Panc1 (cell line): ENCODE measurements around the gene ISG20L2. TPM values are rescaled to one million over a fixed set of nuclear protein-coding genes. Genes with fewer than 3 reads are reported as not detected.

Experiments
- ATAC-seq: fragments of 200-7000 bp; cut with Tn5 transposase; 2 replicates; pipeline ENCODE4 v1.9.1; 2020; ENCODE audit warnings: mild to moderate bottlenecking, moderate library complexity
- BruUV-seq: library from RNA; stranded (reverse); fragments of 400-500 nt; replicated peaks from 2 replicates; lab custom pipeline; 2021; lab: Mats Ljungman, UMichigan
- CTCF ChIA-PET: fragments of 300-600 bp; sonication (Branson Sonifier 250); formaldehyde crosslinking; loops from one replicate; lab custom pipeline; 2022; ENCODE audit warnings: antibody characterized with exemption; lab: Charles Lee
- POLR2A ChIA-PET: fragments of 300-600 bp; sonication (Branson Sonifier 250); formaldehyde crosslinking; loops from one replicate; lab custom pipeline; 2022; ENCODE audit warnings: antibody characterized with exemption; lab: Charles Lee
- DNase-seq: peaks from one replicate; pipeline ENCODE4 v3.0.0-alpha.2; 2010; ENCODE audit warnings: low read depth, low spot score
- H3K27ac ChIP-seq: 2 replicates; pipeline ENCODE4 v1.5.1; 2011; ENCODE audit warnings: mild to moderate bottlenecking, low read length, inconsistent platforms
- H3K27me3 ChIP-seq: fragments of 200-500 bp; sonication (Bioruptor generic); 2 replicates; pipeline ENCODE4 v1.6.0; 2014; ENCODE audit warnings: low read length, inconsistent platforms; ENCODE audit not compliant: control insufficient read depth, insufficient read depth
- H3K36me3 ChIP-seq: fragments of 200-500 bp; sonication (Bioruptor generic); 2 replicates; pipeline ENCODE4 v1.5.1; 2014; ENCODE audit warnings: inconsistent platforms, mild to moderate bottlenecking, low read length, moderate library complexity; ENCODE audit not compliant: control insufficient read depth, insufficient read depth
- H3K4me1 ChIP-seq: 2 replicates; pipeline ENCODE4 v1.5.1; 2011; ENCODE audit warnings: inconsistent platforms, mild to moderate bottlenecking, low read length, moderate library complexity; ENCODE audit not compliant: control insufficient read depth, insufficient read depth
- H3K4me3 ChIP-seq, 2 experiments: 2 replicates each; pipeline ENCODE4 v1.5.1; 2011 to 2012; ENCODE audit warnings: low read depth in 2 of 2, low read length in 2 of 2, mild to moderate bottlenecking in 2 of 2, inconsistent platforms in 1 of 2, moderate library complexity in 1 of 2
- H3K9me3 ChIP-seq: fragments of 200-500 bp; sonication (Bioruptor generic); 2 replicates; pipeline ENCODE4 v1.5.1; 2014; ENCODE audit warnings: low read depth, mild to moderate bottlenecking, inconsistent platforms, low read length, moderate library complexity; ENCODE audit not compliant: control insufficient read depth, insufficient read depth
- POLR2AphosphoS5 ChIP-seq: IDR thresholded peaks from 2 replicates; pipeline ENCODE4 v1.6.1; 2012; ENCODE audit warnings: mild to moderate bottlenecking, low read depth, low read length, moderate library complexity
- SIN3A ChIP-seq: IDR thresholded peaks from 2 replicates; pipeline ENCODE4 v1.6.1; 2012; ENCODE audit warnings: low read depth, mild to moderate bottlenecking, low read length, moderate library complexity, borderline replicate concordance; ENCODE audit not compliant: insufficient read depth
- TCF7L2 ChIP-seq: IDR thresholded peaks from 2 replicates; pipeline ENCODE4 v1.6.1; 2011; ENCODE audit warnings: mild to moderate bottlenecking, low read depth, low read length, inconsistent platforms
- in situ Hi-C: cut with HindIII; loops from 2 replicates; pipeline ENCODE4 v1.10.0; 2016; ENCODE audit warnings: low sequenced_read_pairs, low pct_unique_long_range_greater_than_20kb
- intact Hi-C: fragments of 100-400 bp; cut with micrococcal nuclease; formaldehyde crosslinking; loops from one replicate; pipeline ENCODE4 v1.10.0; 2022; ENCODE audit not compliant: unreplicated experiment
- total RNA-seq: library from RNA; stranded (reverse); gene quantifications from one replicate; pipeline ENCODE4 v1.2.1, GENCODE V29; 2021; ENCODE audit not compliant: unreplicated experiment
- TF ChIP-seq, protein P1 (sequence below), 2 experiments: IDR thresholded peaks; 2 replicates each; pipeline ENCODE4 v1.6.1; 2011 to 2012; ENCODE audit warnings: low read depth in 2 of 2, control low read depth in 1 of 2, low read length in 1 of 2, mild to moderate bottlenecking in 1 of 2, moderate library complexity in 1 of 2; ENCODE audit not compliant: insufficient read depth in 1 of 2
- TF ChIP-seq, protein P2 (sequence below): fragments of 450-650 bp; IDR thresholded peaks from 2 replicates; pipeline ENCODE4 v1.5.1; 2017; ENCODE audit warnings: mild to moderate bottlenecking

The ISG20L2 gene
- total RNA-seq, 1 experiment from 2014 or later = 40.6 TPM

GRCh38 chr1:156691665-156692440, 36.7 kb downstream of the ISG20L2 start:
- no peaks in the 10 kb centered on the region for H3K9me3 ChIP-seq
- H3K27ac ChIP-seq = peak overlapping the region; percentile 95
- peaks cover 63% of the 10 kb centered on the region for H3K4me1 ChIP-seq
- H3K27me3 ChIP-seq = no peaks in the 10 kb centered on the region
- in situ Hi-C loops = no loop called here
- H3K4me3 ChIP-seq = peak overlapping the region in 1 of 2 experiments; percentile 14; a peak in 2 of 4 replicates
- CTCF ChIA-PET = interaction anchor here (0.6 to 5.7 kb wide), 7 partner anchors 10 to 169 kb away, joined by 3 to 118 read pairs (median 39); partner anchors contain the start of genes CRABP2, NES and NTRK1
- BruUV-seq = no TSS peak
- no peaks in the 10 kb centered on the region for H3K36me3 ChIP-seq
- TF ChIP-seq TCF7L2 = peak; percentile 30; the same call in 1 of the 2 replicates
- TF ChIP-seq, protein P1, sequence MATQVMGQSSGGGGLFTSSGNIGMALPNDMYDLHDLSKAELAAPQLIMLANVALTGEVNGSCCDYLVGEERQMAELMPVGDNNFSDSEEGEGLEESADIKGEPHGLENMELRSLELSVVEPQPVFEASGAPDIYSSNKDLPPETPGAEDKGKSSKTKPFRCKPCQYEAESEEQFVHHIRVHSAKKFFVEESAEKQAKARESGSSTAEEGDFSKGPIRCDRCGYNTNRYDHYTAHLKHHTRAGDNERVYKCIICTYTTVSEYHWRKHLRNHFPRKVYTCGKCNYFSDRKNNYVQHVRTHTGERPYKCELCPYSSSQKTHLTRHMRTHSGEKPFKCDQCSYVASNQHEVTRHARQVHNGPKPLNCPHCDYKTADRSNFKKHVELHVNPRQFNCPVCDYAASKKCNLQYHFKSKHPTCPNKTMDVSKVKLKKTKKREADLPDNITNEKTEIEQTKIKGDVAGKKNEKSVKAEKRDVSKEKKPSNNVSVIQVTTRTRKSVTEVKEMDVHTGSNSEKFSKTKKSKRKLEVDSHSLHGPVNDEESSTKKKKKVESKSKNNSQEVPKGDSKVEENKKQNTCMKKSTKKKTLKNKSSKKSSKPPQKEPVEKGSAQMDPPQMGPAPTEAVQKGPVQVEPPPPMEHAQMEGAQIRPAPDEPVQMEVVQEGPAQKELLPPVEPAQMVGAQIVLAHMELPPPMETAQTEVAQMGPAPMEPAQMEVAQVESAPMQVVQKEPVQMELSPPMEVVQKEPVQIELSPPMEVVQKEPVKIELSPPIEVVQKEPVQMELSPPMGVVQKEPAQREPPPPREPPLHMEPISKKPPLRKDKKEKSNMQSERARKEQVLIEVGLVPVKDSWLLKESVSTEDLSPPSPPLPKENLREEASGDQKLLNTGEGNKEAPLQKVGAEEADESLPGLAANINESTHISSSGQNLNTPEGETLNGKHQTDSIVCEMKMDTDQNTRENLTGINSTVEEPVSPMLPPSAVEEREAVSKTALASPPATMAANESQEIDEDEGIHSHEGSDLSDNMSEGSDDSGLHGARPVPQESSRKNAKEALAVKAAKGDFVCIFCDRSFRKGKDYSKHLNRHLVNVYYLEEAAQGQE (IDR thresholded peaks at IDR 0.05; ENCODE audit: insufficient read depth in 1 of 2, low read depth in 2 of 2, low read length in 1 of 2) = no peak
- intact Hi-C loops = loop anchor here (2.0 to 10.0 kb wide), 2 partner anchors 13 to 173 kb away; partner anchors contain the start of genes CRABP2 and NTRK1
- POLR2A ChIA-PET = interaction anchor here (0.5 to 1.6 kb wide), 4 partner anchors 14 to 84 kb away, joined by 3 to 6 read pairs (median 6); partner anchors contain the start of gene CRABP2
- peak; percentile 26 for ATAC-seq
- DNase-seq = no peak

GRCh38 chr1:156691191-156691590, 37.4 kb downstream of the ISG20L2 start:
- Histone ChIP-seq H3K4me3 (no peak overlapping the region; a peak in 1 of 4 replicates), H3K27me3 (no peaks in the 10 kb centered on the region), H3K36me3 (no peaks in the 10 kb centered on the region), H3K9me3 (no peaks in the 10 kb centered on the region), H3K4me1 (peaks cover 56% of the 10 kb centered on the region), H3K27ac (peak overlapping the region; percentile 95)
- CTCF ChIA-PET = interaction anchor here (0.6 to 5.7 kb wide), 6 partner anchors 11 to 169 kb away, joined by 3 to 118 read pairs (median 40); partner anchors contain the start of genes CRABP2 and NTRK1
- in situ Hi-C loops (no loop called here), intact Hi-C loops (loop anchor here (2.0 to 10.0 kb wide), 2 partner anchors 14 to 174 kb away; partner anchors contain the start of genes CRABP2 and NTRK1)
- POLR2A ChIA-PET = interaction anchor here (0.6 to 1.7 kb wide), 6 partner anchors 14 to 84 kb away, joined by 3 to 6 read pairs (median 4); partner anchors contain the start of genes CRABP2 and MRPL24
- DNase-seq = no peak
- no peak for ATAC-seq
- BruUV-seq = no TSS peak
- TF ChIP-seq, protein P2, sequence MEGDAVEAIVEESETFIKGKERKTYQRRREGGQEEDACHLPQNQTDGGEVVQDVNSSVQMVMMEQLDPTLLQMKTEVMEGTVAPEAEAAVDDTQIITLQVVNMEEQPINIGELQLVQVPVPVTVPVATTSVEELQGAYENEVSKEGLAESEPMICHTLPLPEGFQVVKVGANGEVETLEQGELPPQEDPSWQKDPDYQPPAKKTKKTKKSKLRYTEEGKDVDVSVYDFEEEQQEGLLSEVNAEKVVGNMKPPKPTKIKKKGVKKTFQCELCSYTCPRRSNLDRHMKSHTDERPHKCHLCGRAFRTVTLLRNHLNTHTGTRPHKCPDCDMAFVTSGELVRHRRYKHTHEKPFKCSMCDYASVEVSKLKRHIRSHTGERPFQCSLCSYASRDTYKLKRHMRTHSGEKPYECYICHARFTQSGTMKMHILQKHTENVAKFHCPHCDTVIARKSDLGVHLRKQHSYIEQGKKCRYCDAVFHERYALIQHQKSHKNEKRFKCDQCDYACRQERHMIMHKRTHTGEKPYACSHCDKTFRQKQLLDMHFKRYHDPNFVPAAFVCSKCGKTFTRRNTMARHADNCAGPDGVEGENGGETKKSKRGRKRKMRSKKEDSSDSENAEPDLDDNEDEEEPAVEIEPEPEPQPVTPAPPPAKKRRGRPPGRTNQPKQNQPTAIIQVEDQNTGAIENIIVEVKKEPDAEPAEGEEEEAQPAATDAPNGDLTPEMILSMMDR = no peak
- TF ChIP-seq TCF7L2 (no peak), POLR2AphosphoS5 (no peak), SIN3A (no peak)
- TF ChIP-seq, protein P1 (IDR thresholded peaks at IDR 0.05; ENCODE audit: insufficient read depth in 1 of 2, low read depth in 2 of 2, low read length in 1 of 2) = no peak
